K562 (cell line): Measurements from ENCODE around the gene CMTM5. TPM values are rescaled to one million over a fixed set of nuclear protein-coding genes. Genes with fewer than 3 reads are reported as not detected.

ENCODE experiments used
- ATAC-seq: fragments of 200-7000 bp; cut with Tn5 transposase; 3 replicates; pipeline ENCODE4 v1.9.1; 2020; ENCODE audit warnings: moderate library complexity
- BruUV-seq: library from RNA; stranded (reverse); fragments of 400-500 nt; replicated peaks from 2 replicates; lab custom pipeline; 2021; lab: Mats Ljungman, UMichigan
- CTCF ChIA-PET: fragments of 300-600 bp; formaldehyde crosslinking; extraction: SDS; loops from one replicate; lab custom pipeline; 2021; ENCODE audit warnings: low intra/inter-chr PET ratio; lab: Yijun Ruan, JAX
- POLR2A ChIA-PET: fragments of 300-600, 350-650 bp; sonication (Branson Sonifier 250); formaldehyde crosslinking; extraction: SDS; loops from one replicate; lab custom pipeline; 2021; ENCODE audit warnings: antibody characterized with exemption, inconsistent platforms; lab: Yijun Ruan, JAX
- DNase-seq, 4 experiments: peaks; one replicate each; pipeline versions ENCODE4 v3.0.0 to v3.0.0-alpha.2; 2011 to 2018; ENCODE audit warnings: low spot score in 3 of 4, mixed read lengths in 3 of 4; ENCODE audit errors: extremely low read depth in 1 of 4
- FAIRE-seq: peaks from 2 replicates; lab custom pipeline; 2011; peaks lifted over from hg19 to GRCh38; lab: Jason Lieb, UNC
- H2AFZ ChIP-seq: 2 replicates; pipeline ENCODE4 v1.6.0; 2011; ENCODE audit warnings: low read depth, low read length, control low read depth, inconsistent platforms
- H3K27ac ChIP-seq: fragments of 200-600 bp; 3 replicates; pipeline ENCODE4 v1.8.0; 2011; ENCODE audit warnings: low read depth, mild to moderate bottlenecking, control low read depth, inconsistent platforms, low read length, moderate library complexity, mixed read lengths; ENCODE audit errors: extremely low read depth
- H3K27me3 ChIP-seq, 2 experiments: fragments of 300-600 bp in 1 of 2; 2 replicates in 1 of 2; 3 replicates in 1 of 2; pipeline versions ENCODE4 v1.6.0 to v1.8.0; 2011; ENCODE audit warnings: inconsistent platforms in 2 of 2, low read length in 2 of 2, mild to moderate bottlenecking in 1 of 2, mixed read lengths in 1 of 2, moderate library complexity in 1 of 2; ENCODE audit not compliant: control insufficient read depth in 2 of 2, insufficient read depth in 2 of 2
- H3K36me3 ChIP-seq: fragments of 300-600 bp; 3 replicates; pipeline ENCODE4 v1.8.0; 2011; ENCODE audit warnings: mild to moderate bottlenecking, low read length, inconsistent platforms; ENCODE audit not compliant: control insufficient read depth, insufficient read depth
- H3K4me1 ChIP-seq, 2 experiments: fragments of 200-600 bp in 1 of 2; replicated peaks in 1 of 2; 2 replicates in 1 of 2; 3 replicates in 1 of 2; pipeline versions ENCODE4 v1.5.1 to v1.8.0; 2011; ENCODE audit warnings: inconsistent platforms in 2 of 2, low read length in 2 of 2, mild to moderate bottlenecking in 1 of 2, mixed read lengths in 1 of 2, moderate library complexity in 1 of 2; ENCODE audit not compliant: control insufficient read depth in 2 of 2, insufficient read depth in 2 of 2
- H3K4me2 ChIP-seq: 2 replicates; pipeline ENCODE4 v1.6.1; 2011; ENCODE audit warnings: low read length, control low read depth, inconsistent platforms, mixed read lengths; ENCODE audit not compliant: insufficient read depth
- H3K4me3 ChIP-seq: fragments of 200-600 bp; sonication (generic), shearing (Covaris generic); 2 replicates; pipeline ENCODE4 v1.5.1; 2016; ENCODE audit warnings: control low read depth, inconsistent platforms
- H3K79me2 ChIP-seq: fragments of 200-600 bp; 3 replicates; pipeline ENCODE4 v1.8.0; 2011; ENCODE audit warnings: low read length, inconsistent platforms; ENCODE audit not compliant: control insufficient read depth, insufficient read depth
- H3K9ac ChIP-seq, 2 experiments: 2 replicates each; pipeline versions ENCODE4 v1.6.0 to v1.6.1; 2011; ENCODE audit warnings: low read depth in 2 of 2, low read length in 2 of 2, control low read depth in 1 of 2, inconsistent platforms in 1 of 2, mild to moderate bottlenecking in 1 of 2, mixed read lengths in 1 of 2; ENCODE audit not compliant: insufficient read depth in 1 of 2
- H3K9me1 ChIP-seq: one replicate; pipeline ENCODE4 v1.6.0; 2011; ENCODE audit warnings: inconsistent platforms, mild to moderate bottlenecking, low read length, moderate library complexity; ENCODE audit not compliant: control insufficient read depth, insufficient read depth
- H3K9me3 ChIP-seq: replicated peaks from 2 replicates; pipeline ENCODE4 v1.5.1; 2011; ENCODE audit warnings: low read depth, low read length, inconsistent platforms; ENCODE audit not compliant: control insufficient read depth, insufficient read depth
- H4K20me1 ChIP-seq: replicated peaks from 2 replicates; pipeline ENCODE4 v1.6.1; 2011; ENCODE audit warnings: low read length, inconsistent platforms, mixed read lengths; ENCODE audit not compliant: control insufficient read depth, insufficient read depth
- ETS1 ChIP-seq: conservative IDR thresholded peaks from 2 replicates; pipeline ENCODE4 v1.6.1; 2011; ENCODE audit warnings: low read depth, mild to moderate bottlenecking, low read length; ENCODE audit not compliant: control insufficient read depth
- HDAC2 ChIP-seq: fragments of 450-650 bp; IDR thresholded peaks from 2 replicates; pipeline ENCODE4 v1.6.1; 2016; ENCODE audit warnings: mild to moderate bottlenecking
- IFI16 ChIP-seq: fragments of 250-450 bp; sonication (Bioruptor Pico); IDR thresholded peaks from 2 replicates; pipeline ENCODE4 v2.1.2; 2022; ENCODE audit warnings: mild to moderate bottlenecking, inconsistent platforms
- MYC ChIP-seq, 2 experiments: fragments of 250-450 bp in 1 of 2; sonication (Bioruptor Pico) in 1 of 2; IDR thresholded peaks; 2 replicates each; pipeline versions ENCODE4 v1.5.1 to v1.6.1; 2012 to 2021; ENCODE audit warnings: low read depth in 2 of 2, borderline replicate concordance in 1 of 2, improper control_type of control experiment in 1 of 2, low read length in 1 of 2, mild to moderate bottlenecking in 1 of 2, moderate library complexity in 1 of 2
- NKRF ChIP-seq: fragments of 450-650 bp; IDR thresholded peaks from 2 replicates; pipeline ENCODE4 v1.6.1; 2016; ENCODE audit warnings: borderline replicate concordance
- TRIM24 ChIP-seq, 2 experiments: fragments of 450-650 bp; IDR thresholded peaks; 2 replicates each; pipeline ENCODE4 v1.6.1; 2016
- YBX1 ChIP-seq: fragments of 450-650 bp; IDR thresholded peaks from 2 replicates; pipeline ENCODE4 v1.7.1; 2016; ENCODE audit warnings: mild to moderate bottlenecking
- ZNF3 ChIP-seq: fragments of 250-450 bp; sonication (Bioruptor Pico); IDR thresholded peaks from 2 replicates; pipeline ENCODE4 v1.5.0; 2021; ENCODE audit warnings: mild to moderate bottlenecking, moderate library complexity
- WGBS: fragments of 100-300 bp; shearing (Covaris generic); methylation state at CpG from one replicate; pipeline ENCODE4 v1.1.6; 2016; ENCODE audit warnings: low coverage, mixed read lengths; ENCODE audit not compliant: insufficient coverage; ENCODE audit errors: missing lambda C conversion rate; 5-methylcytosine and 5-hydroxymethylcytosine counted together
- in situ Hi-C: fragments of 300-500 bp; cut with MboI; formaldehyde crosslinking; loops from 4 replicates; pipeline ENCODE4 v1.15.0; 2018; ENCODE audit warnings: inconsistent platforms, mixed read lengths
- intact Hi-C: fragments of 100-400 bp; cut with micrococcal nuclease; formaldehyde crosslinking; loops from 2 replicates; pipeline ENCODE4 v1.14.2; 2022
- polyA plus RNA-seq, 8 experiments: library from polyadenylated mRNA; depleted of rRNA in 4 of 8; stranded (reverse) in 5 of 8; unstranded in 3 of 8; fragments of >200 nt; fragmentation: Nextera tagmentation in 2 of 8; fragmentation: Illumina TruSeq in 1 of 8; extraction: Ambion mirVana in 2 of 8; extraction: Trizol in 1 of 8; gene quantifications; 2 replicates each; pipeline versions ENCODE4 v1.2.1 to v1.2.3, GENCODE V29; 2011 to 2014; ENCODE audit warnings: inconsistent platforms in 1 of 8, missing spikeins in 1 of 8
- total RNA-seq, 7 experiments: library from RNA; depleted of rRNA in 6 of 7; stranded (reverse); fragments of >200 nt in 6 of 7; fragmentation: Illumina TruSeq in 2 of 7; extraction: Trizol in 2 of 7; gene quantifications; 2 replicates each; pipeline versions ENCODE4 v1.2.1 to v1.2.3, GENCODE V29; 2011 to 2021; ENCODE audit warnings: low replicate concordance in 1 of 7

The CMTM5 gene
- total and polyA plus RNA-seq, 9 of the 15 experiments (the other 6 are each of a cell fraction or from before 2014, with no cell fraction given): 0.21 TPM; not detected in 8

- no peak for TF ChIP-seq ZNF3 (CRISPR knock-in tag)
- no peak for TF ChIP-seq ETS1
- TF ChIP-seq TRIM24 (IDR thresholded peaks at IDR 0.05): no peak
- no peak for TF ChIP-seq IFI16
Measured at GRCh38 chr14:23365732-23366425, 11.0 kb upstream of the CMTM5 start (continued).

GRCh38 chr14:23366426-23366921 is 10.4 kb upstream of the CMTM5 start:
- Histone ChIP-seq H3K27ac (no peak overlapping the region), H3K9ac (no peak overlapping the region), H3K36me3 (no peaks in the 10 kb centered on the region), H3K9me1 (no peaks in the 10 kb centered on the region), H3K27me3 (peaks cover 10 to 36% of the 10 kb centered on the region in 2 experiments; a peak in 4 of 5 replicates), H3K79me2 (no peaks in the 10 kb centered on the region), H3K4me2 (no peak overlapping the region), H2AFZ (no peak overlapping the region), H3K4me3 (no peak overlapping the region), H3K9me3 (no peaks in the 10 kb centered on the region), H4K20me1 (no peaks in the 10 kb centered on the region; the same call in 1 of the 2 replicates), H3K4me1 (peaks cover 0 to 16% of the 10 kb centered on the region in 2 experiments; a peak in 3 of 5 replicates)
- ATAC-seq (peak; percentile 45; the same call in 2 of the 3 replicates), DNase-seq (peak in 2 of 4 experiments; percentile 39 to 42), FAIRE-seq (no peak)
- ChIA-PET CTCF (no interaction called here), POLR2A (interaction anchor here (0.8 kb wide), 1 partner anchor 39 kb away, joined by 3 read pairs; no protein-coding TSS in a partner anchor)
- TF ChIP-seq YBX1: no peak
- TF ChIP-seq MYC (IDR thresholded peaks at IDR 0.05; ENCODE audit: low read depth, low read length): no peak
- TF ChIP-seq MYC (CRISPR knock-in tag; IDR thresholded peaks at IDR 0.05; ENCODE audit: borderline replicate concordance, low read depth): no peak
- no peak for TF ChIP-seq HDAC2
- no peak for TF ChIP-seq NKRF
- in situ Hi-C loops (no loop called here), intact Hi-C loops (no loop called here)
- BruUV-seq: no TSS peak
- WGBS: 12% methylated on average over 7 of the region's 34 CpGs
